Measurements from ENCODE around the gene WDTC1.

- TF ChIP-seq POLR2AphosphoS5 (IDR thresholded peaks at IDR 0.05), result no peak
- TF ChIP-seq, protein P1, sequence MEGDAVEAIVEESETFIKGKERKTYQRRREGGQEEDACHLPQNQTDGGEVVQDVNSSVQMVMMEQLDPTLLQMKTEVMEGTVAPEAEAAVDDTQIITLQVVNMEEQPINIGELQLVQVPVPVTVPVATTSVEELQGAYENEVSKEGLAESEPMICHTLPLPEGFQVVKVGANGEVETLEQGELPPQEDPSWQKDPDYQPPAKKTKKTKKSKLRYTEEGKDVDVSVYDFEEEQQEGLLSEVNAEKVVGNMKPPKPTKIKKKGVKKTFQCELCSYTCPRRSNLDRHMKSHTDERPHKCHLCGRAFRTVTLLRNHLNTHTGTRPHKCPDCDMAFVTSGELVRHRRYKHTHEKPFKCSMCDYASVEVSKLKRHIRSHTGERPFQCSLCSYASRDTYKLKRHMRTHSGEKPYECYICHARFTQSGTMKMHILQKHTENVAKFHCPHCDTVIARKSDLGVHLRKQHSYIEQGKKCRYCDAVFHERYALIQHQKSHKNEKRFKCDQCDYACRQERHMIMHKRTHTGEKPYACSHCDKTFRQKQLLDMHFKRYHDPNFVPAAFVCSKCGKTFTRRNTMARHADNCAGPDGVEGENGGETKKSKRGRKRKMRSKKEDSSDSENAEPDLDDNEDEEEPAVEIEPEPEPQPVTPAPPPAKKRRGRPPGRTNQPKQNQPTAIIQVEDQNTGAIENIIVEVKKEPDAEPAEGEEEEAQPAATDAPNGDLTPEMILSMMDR (IDR thresholded peaks at IDR 0.05), result no peak
- no peak for TF ChIP-seq POLR2A (IDR thresholded peaks at IDR 0.05)
- TF ChIP-seq EP300 (IDR thresholded peaks at IDR 0.05; ENCODE audit: low read depth), result no peak
Measured at GRCh38 chr1:27203946-27204345, 30.5 kb upstream of the WDTC1 start.
